H7 (cell line): ENCODE data around the gene AKAP9. TPM values are rescaled to one million over a fixed set of nuclear protein-coding genes. Genes with fewer than 3 reads are reported as not detected.
"Not testable (repeated sequence)": the region's sequence is repeated elsewhere in the genome, so short reads cannot be mapped to it uniquely, and the experiment has no call there.

ENCODE experiments used
- DNase-seq: peaks from one replicate; pipeline ENCODE4 v3.0.0; 2012
- H3K27me3 ChIP-seq: 2 replicates; pipeline ENCODE4 v1.6.0; 2011; ENCODE audit warnings: mild to moderate bottlenecking, low read length; ENCODE audit not compliant: control insufficient read depth, insufficient read depth
- H3K36me3 ChIP-seq: replicated peaks from 2 replicates; pipeline ENCODE4 v1.5.1; 2011; ENCODE audit warnings: low read length; ENCODE audit not compliant: control insufficient read depth, insufficient read depth
- H3K4me3 ChIP-seq: 2 replicates; pipeline ENCODE4 v1.5.1; 2011; ENCODE audit warnings: low read depth, mild to moderate bottlenecking, control low read depth, low read length, moderate library complexity; ENCODE audit not compliant: insufficient read depth
- total RNA-seq: library from RNA; depleted of rRNA; stranded (reverse); fragments of >200 nt; shearing (Covaris generic); gene quantifications from 2 replicates; pipeline ENCODE4 v1.2.3, GENCODE V29; 2014

The AKAP9 gene
- total RNA-seq, 1 experiment from 2014 or later: 9.5 TPM

- Histone ChIP-seq H3K36me3 (peaks cover 3% of the 10 kb centered on the region; the same call in 1 of the 2 replicates), H3K4me3 (peak within 1 kb of the TSS; percentile 88), H3K27me3 (no peaks in the 10 kb centered on the region)
- peak; percentile 93 for DNase-seq
Measured at GRCh38 chr7:92134271-92135051, 193.8 kb downstream of the AKAP9 start, which contains the start of gene CYP51A1. TSS of gene CYP51A1 (minus strand) at chr7:92134477. CDS start at chr7:92134364, 113 bp downstream.

- peak; percentile 25 for DNase-seq
- Histone ChIP-seq H3K27me3 (no peaks in the 10 kb centered on the region), H3K36me3 (peaks cover 1% of the 10 kb centered on the region; the same call in 1 of the 2 replicates), H3K4me3 (peak overlapping the region; percentile 88)
Measured at GRCh38 chr7:92135052-92135889, 194.6 kb downstream of the AKAP9 start.

- DNase-seq: no peak
- no peaks in the 10 kb centered on the region for H3K36me3 ChIP-seq
Measured at GRCh38 chr7:92137557-92137956, 196.9 kb downstream of the AKAP9 start.

GRCh38 chr7:92141161-92141560 is 200.5 kb downstream of the AKAP9 start:
- Histone ChIP-seq H3K4me3 (no peak overlapping the region), H3K27me3 (no peaks in the 10 kb centered on the region), H3K36me3 (no peaks in the 10 kb centered on the region)
- DNase-seq: no peak

More at GRCh38 chr7:92137557-92137956, 196.9 kb downstream of the AKAP9 start:
- Histone ChIP-seq H3K27me3 (no peaks in the 10 kb centered on the region), H3K4me3 (no peak overlapping the region)

- not testable (repeated sequence) for H3K27me3 ChIP-seq, DNase-seq, H3K4me3 ChIP-seq, H3K36me3 ChIP-seq
Measured at GRCh38 chr7:92142791-92143190, 202.1 kb downstream of the AKAP9 start.

- not testable (repeated sequence) for H3K4me3 ChIP-seq, H3K36me3 ChIP-seq, DNase-seq, H3K27me3 ChIP-seq
Measured at GRCh38 chr7:92143192-92143880, 202.7 kb downstream of the AKAP9 start.

- Histone ChIP-seq H3K27me3 (no peaks in the 10 kb centered on the region), H3K36me3 (no peaks in the 10 kb centered on the region), H3K4me3 (no peak overlapping the region)
- no peak for DNase-seq
Measured at GRCh38 chr7:92149736-92150239, 209.1 kb downstream of the AKAP9 start.

GRCh38 chr7:92150450-92151017 is 209.9 kb downstream of the AKAP9 start:
- Histone ChIP-seq H3K4me3 (no peak overlapping the region), H3K36me3 (no peaks in the 10 kb centered on the region), H3K27me3 (no peaks in the 10 kb centered on the region)
- no peak for DNase-seq

GRCh38 chr7:92155108-92155739 is 214.6 kb downstream of the AKAP9 start:
- no peaks in the 10 kb centered on the region for H3K27me3 ChIP-seq
- H3K4me3 ChIP-seq: no peak overlapping the region

GRCh38 chr7:92156990-92157389 is 216.3 kb downstream of the AKAP9 start:
- Histone ChIP-seq H3K36me3 (no peaks in the 10 kb centered on the region), H3K27me3 (no peaks in the 10 kb centered on the region), H3K4me3 (no peak overlapping the region)
- DNase-seq: no peak

More at GRCh38 chr7:92155108-92155739, 214.6 kb downstream of the AKAP9 start:
- no peak for DNase-seq
- no peaks in the 10 kb centered on the region for H3K36me3 ChIP-seq

GRCh38 chr7:92158660-92159575 is 218.3 kb downstream of the AKAP9 start:
- no peak for DNase-seq
- no peaks in the 10 kb centered on the region for H3K27me3 ChIP-seq
- H3K4me3 ChIP-seq: no peak overlapping the region
- H3K36me3 ChIP-seq: no peaks in the 10 kb centered on the region
